Measurements from ENCODE around the gene ADAMTS14.

Gene ADAMTS14

DNA sequence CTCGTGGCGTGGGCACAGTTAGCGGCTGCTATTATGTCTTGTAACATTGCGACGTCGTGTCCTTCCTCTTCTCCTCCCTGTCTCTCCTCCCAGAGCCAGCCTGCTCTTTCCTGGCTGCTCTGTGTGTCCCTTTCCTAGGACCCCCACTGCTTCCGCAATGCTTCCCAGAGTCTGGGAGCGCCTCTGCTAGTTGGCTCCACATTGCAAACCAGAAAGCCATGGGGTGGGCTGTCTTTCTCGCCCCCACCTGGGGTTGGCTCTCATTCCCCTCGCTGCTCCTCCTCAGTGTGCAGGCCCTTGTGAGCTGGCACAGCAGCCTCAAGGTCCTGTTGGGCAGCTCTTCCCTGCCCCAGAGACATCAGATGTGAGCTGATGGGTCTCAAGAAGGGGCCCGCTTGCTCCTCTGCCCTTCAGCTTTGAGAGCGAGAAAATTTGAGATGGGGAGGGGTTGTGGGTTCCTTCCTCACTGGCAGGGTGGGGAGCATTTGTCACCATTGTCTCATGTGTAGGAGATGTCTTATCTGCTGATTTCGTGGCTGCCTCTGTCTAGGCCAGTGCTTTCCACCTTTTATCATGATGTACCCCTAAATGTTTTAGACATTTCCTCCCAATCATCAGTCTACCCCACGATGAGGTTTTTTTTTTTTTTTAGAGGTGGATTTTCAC, 3.3 kb downstream of the ADAMTS14 start:
- DNase-seq, result no peak

DNA sequence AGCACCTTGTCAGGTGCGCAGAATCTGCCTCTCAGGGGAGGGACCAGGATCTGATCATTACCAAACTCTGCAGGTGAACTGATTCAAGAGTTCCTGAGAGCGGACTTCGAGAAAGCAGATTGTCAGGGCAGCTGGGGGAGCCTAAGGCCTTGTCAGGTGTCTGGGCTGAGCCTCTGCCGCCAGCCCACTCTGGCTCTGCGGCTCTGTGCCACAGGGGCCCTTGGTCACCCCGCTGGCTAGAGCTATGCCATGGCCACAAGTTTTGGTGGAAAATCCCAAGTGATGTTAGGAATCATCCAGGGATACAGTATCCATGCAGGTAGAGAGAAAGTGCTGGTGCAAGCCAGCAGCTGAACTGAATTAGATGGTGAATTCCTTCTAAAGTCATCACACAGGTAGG, 4.2 kb downstream of the ADAMTS14 start:
- no peak for DNase-seq

DNA sequence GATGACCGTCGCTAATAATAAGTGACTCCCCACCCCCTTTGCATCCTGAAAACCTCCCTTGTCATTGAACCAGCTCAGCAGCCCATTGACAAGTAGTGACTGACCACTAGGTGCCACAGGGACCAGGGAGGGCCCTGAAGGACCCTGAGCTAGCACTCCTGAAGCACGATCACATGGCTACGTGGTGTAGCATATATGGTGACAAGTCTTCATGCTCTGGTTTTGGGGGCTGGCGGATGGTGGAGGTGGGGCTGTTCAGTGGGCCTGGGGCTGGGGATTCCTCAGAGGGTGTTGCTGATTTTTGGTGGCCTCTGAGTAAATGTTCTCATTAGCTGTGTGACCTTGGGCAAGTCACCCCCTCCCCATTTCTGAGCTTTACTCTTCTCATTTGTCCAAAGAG, 4.7 kb downstream of the ADAMTS14 start:
- DNase-seq, result no peak

DNA sequence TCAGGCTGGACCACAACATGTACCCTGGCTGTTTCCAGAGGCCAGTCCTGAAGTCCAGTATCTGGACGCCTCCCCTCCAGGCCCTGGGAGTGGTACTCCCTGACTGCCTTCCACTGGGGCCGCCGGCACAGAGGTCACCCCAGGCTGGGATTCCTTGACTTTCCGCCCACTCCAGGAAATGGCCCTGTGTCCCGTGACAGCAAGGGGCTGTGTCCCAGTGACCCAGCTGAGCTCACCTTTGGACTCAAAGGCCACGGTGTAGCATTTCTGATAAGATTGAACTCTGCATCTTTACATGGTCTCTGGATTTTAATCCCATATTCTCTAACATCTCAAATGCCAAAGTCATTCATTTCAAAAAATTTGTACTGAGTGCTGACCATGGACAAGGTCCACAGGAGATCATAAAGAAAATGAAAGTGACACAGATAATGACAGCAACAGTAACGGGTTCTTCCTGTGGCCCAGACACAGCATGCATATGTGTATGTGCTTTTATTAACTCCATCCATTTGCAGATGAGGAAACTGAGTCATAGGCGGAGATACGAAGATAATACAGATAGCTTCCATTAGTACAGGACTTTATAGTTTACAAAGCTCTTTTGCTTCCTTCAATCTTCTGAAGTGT, 5.4 kb downstream of the ADAMTS14 start:
- no peak for DNase-seq

DNA sequence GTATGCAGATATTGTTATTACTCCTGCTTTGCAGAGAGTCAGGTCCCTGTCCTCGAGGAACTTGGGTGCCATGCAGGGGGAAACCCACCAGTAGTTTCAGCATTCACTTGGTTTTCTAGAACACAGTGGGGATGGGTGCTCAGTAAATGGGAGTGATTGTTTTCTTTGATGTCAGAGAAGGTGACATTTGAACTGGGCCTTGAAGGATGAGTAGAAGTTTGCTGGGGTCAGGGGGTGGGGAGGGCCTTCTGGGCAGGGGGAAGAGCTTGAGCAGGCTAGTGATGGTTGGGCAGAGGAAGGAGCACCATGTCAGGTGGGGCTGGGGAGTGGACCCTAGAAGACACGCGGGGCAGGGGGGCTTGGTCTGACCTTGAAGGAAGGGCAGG, 5.9 kb downstream of the ADAMTS14 start:
- DNase-seq, result no peak

DNA sequence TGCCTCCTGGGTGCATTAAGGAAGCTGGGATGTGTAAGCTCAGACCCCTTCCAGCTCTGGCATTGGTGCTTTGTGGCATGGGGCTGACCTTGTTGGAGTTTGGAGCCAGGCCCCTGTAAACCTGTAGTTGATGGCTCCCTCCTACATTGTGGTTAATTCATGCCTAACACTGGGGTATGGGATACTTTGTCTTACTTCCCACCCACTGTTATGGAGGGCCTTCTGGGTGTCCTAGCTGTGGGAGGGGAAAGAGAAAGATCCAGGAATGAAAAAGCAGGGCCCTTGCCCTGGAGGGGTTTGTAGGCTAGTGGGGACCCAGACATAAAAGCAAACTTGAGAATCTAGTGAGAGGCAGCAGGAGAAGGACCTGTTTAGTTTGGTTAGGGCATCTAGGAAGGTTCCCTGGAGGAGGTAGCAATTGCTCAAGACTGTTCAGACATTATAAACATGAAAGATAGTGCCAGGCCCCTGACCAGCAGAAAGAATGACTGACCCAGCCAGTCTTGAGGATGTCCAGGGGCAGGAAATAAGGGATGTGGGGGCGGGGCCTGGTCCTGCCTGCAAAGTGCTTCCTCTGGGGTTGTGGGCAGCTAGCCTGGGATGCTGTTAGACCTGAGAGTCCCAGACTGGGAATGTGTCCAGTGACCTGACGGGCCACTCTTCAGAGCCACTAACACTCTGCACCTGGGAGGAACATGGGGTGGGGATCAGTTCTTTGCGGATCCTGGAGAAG, 6.6 kb downstream of the ADAMTS14 start:
- no peak for DNase-seq

DNA sequence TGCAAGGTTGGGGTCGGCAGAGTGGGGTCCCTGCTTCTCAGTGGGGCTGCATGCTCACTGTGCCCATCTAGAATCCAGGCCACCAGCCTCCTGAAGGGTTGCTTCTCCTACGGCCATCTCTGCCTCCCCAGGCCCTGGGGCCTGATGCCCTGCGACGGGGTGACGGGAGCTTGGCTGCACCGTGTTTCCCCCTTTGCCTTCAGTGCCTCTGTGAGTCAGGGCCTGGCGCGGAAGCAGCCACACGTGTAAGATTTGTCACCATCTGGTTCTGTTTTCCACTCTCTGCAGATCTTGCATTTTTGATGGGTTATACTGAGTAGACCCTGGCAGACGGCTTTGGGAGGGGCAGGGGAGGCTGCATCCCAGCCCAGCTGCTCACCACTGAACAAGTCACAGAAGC, 7.2 kb downstream of the ADAMTS14 start:
- no peak for DNase-seq

DNA sequence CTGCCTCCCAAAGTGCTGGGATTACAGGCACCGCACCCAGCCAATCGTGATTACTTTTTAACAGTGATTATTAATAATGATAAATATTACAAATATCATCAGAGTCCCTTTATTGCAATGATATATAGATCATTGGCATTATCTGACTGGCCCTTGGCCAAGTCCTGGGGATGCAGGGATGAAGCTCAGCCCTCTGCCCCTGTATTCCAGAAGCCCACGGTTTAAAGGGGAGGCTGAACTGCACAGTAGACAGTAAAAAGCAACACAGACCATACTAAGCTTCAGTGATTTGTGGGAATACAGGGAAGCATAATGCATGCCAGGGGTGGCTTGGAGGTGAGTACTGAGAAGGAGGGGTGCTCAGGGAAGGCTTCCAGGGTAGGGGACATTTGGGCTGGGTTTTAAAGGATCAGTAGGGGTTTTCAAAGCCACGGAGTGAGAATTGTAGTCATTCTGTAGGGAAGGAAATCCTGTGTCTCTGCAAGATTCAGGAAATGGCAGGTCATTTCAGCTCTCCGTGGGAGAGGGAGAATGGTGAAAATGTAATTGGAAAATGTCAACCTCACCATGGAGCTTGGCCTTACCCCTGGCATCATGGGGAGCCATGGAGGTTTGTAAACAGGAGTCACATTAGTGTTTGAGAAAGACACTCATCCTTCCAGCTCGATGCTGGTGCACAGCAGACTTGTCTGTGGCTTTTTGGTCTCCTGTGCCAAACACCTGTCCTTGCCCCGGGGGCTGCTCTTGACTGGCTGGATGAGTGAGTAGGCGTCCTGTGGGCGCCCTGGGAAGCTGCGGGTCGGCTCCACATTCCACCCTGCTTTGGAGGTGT, 8.8 kb downstream of the ADAMTS14 start:
- DNase-seq, result no peak

DNA sequence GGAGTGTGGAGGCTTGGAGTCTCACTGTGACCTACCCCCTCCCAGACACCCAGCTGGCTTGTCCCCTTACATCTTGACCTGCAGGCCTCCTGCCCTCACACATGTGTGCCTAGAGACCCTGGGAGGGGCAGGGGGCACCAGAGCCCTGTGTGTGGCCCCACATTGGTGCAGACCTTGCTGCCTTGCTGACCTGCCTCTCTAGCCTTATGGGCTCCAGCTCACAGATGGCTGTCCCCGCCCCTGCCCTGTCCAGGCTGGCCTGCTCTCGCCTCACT, 9.4 kb downstream of the ADAMTS14 start:
- no peak for DNase-seq

DNA sequence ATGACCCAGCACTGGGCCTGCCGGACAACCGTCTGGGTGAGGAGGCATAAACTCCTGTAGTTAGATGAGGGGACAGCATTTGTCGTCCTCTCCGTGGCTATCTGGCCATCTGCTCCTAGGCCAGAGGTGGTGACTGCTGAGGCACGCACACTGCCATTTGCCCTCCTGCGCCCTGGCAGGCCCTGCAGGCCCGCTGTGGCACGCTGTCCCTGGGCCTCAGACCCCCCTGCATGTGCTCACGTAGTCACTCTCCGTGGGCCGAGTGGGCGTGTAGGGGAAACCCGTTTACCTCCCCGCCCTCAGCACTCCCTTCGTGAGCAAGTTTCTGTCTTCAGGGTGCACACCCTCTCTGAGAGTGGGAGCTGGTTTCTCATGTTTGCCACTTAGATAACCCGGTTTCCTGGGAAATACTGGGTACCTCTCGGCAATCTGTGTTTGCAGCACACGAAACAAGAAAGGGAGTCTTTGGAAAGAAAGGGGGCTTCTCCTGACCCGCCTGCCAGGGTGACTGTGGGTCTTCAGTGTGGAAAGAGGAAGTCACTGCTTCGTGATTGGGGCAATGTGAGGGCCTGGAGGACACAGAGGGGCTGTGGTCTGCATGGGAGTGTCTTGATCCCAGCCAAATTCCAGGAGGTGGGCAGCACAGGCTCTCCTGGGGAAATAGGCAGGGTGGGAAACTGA, 10.8 kb downstream of the ADAMTS14 start:
- DNase-seq, result no peak

DNA sequence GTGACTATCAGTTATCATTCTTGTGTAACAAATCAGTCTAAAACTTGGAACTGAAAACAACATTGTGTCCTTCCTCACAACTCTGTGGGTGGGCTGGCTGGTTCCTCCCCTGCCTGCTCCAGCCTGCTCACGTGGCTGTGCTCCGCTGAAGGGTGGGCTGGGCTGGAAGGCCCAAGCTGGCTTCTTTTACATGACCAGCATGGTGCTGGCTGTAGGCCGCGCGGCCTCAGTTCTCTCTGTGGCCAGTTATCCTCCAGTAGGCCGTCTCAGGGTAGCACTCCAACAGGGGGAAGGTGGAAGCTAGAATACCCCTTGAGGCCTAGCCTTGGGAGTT, 11.3 kb downstream of the ADAMTS14 start:
- DNase-seq, result no peak

DNA sequence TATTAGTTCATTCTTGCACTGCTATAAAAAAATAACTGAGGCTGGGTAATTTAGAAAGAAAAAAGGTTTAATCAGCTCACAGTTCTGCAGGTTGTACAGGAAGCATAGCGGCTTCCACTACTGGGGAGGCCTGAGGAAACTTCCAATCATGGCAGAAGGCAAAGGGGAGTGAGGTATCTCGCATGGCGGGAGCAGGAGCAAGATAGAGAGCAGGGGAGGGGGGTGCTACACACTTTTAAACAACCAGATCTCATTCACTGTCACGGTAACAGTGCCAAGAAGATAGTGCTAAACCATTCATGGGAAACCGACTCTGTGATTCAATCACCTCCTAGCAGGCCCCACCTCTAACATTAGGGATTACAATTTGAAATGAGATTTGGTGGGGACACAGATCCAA, 11.6 kb downstream of the ADAMTS14 start:
- no peak for DNase-seq

DNA sequence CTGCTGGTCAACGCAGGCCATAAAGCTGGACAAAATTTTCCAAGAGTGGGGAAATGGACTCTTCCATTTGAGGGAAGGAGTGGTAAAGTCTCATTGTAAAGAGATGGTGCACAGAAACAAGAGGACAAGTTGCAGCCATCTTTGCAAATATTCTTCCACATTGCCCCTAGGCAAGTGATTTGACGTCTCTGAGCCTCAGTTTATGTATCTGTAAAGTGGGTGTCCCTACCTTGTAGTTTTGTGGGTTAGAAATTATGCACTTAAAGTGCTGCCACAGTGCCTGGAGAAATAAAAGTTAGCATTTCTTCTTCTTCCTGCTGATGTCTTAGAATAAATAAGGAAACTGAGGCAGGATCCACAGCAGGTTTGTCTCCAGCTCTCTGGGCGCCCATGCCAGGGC, 12.1 kb downstream of the ADAMTS14 start:
- no peak for DNase-seq

DNA sequence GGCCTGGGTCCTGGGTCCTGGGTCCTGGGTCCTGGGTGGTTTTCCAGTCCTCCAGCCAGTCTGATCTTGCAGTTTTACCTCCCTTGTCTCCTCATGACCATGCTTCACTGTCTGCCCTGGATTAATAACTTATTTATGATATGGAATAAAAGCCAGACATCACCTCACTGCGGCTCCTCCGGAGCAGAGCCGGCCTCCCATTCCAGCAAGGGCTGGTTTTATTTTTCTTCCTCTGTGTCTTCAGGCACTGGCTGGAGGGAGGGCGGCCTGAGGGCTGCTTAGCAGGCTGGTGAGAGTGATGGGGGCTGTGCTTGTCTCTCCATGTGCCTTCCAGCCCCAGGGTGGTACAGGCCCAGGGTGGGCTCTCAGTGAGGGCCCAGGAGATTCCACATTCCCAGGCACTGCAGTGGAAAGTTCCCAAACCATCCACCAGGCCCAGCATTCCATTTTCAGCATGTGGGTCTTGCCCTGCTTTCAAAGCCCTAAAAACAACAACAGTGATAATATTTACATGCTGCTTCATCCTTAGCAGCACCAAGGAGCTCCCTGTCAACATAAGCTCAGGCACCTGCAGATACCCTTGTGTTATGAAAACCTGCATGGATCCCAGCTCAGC, 12.6 kb downstream of the ADAMTS14 start:
- DNase-seq, result no peak

DNA sequence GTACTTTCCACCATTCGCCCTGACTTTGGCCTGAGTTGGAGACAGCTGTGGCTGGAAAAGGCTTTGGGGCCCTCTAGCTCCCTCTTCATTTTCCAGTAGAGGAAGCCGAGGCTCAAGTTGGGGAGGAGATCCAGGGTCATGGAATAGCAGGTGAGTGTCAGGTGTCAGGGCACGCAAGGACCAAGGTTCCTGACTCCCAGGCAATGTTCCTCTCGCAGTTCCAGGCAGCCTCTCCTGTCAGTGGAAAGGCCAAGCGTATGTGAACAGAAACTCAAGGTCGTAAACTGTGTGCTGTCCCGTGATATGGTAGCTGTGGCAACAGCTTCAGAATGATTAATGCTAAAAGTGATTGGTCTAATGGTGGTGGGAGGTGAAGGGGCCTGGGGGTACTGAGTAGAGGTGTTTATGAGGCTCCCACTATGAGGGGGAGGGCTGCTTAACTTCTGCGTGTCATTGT, 13.2 kb downstream of the ADAMTS14 start:
- DNase-seq, result no peak

DNA sequence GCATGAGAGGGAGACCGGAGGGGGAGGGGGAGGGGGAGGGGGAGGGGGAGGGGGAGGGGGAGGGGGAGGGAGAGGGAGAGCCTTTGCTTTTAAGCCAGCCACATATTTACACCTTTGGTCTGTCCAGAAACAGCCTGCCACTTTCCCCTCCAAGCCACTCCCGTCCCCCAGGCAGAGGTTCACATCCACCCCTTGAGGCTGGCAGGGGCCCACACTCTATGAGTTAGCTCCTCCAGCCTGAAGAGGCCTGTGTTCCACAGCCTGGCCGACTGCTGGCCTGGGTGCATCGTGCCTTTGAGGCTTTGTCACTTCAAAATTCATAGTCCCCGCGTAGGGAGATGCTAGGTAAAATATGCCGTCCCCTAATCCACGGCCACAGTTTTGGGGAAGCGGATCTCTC, 16.5 kb downstream of the ADAMTS14 start:
- no peak for DNase-seq

DNA sequence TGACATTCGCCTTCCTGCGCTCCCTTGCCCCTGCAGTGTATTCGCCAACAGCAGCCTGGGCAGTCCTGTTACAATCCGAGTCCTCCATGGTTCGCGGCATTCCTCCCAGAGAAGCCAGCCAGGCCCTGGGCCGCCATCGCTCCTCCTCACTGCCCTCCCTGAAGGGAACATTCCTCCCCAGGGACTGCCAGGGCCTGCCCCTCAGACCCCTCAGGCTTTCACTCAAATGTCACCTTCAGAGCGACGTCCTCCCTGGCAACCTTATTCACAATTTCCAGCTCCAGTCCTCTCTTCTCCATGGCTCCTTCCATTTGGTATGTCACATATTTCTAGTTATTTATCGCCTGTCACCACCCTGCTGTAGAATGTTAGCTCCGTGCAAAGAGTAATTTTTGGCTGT, 17.4 kb downstream of the ADAMTS14 start:
- DNase-seq, result no peak

DNA sequence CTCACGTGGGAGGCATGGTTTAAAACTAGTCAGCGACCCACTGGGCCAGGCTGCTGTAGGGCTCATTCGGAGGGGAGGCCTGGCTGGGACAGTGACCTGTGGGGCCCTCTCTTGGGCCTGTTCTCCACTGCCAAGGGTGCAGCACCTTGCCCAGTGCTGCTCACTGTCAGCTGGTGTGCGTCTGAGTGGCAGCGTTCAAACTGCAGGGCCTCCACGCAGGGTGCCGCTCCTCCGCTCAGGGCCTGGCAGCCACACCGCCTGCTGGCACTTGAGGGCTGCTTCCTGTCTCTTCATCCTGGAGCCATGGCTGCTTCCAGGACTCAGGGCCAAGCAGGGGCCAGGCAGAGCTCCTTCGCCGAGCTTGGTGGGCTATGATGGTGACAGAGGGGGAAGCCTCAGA, 18.3 kb downstream of the ADAMTS14 start:
- no peak for DNase-seq

DNA sequence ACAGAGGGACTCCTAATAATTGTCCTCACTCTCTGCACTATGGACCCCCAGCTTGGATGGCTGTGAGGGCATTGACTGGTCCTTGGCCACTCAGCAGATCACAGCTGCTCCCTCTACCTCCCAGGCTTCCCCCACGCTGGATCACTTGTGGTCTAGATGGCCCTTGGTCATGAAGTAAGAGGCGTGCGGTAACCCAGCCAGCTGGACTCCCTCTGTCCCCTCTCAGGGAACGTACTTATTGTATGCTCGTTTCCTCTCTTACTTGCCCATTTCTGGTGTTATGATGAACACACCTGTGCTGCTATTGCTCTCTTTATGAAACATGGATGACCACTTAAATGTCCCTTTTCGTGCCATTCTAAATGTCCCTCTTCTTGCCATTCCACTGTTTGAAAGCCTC, 19.3 kb downstream of the ADAMTS14 start:
- DNase-seq, result no peak

DNA sequence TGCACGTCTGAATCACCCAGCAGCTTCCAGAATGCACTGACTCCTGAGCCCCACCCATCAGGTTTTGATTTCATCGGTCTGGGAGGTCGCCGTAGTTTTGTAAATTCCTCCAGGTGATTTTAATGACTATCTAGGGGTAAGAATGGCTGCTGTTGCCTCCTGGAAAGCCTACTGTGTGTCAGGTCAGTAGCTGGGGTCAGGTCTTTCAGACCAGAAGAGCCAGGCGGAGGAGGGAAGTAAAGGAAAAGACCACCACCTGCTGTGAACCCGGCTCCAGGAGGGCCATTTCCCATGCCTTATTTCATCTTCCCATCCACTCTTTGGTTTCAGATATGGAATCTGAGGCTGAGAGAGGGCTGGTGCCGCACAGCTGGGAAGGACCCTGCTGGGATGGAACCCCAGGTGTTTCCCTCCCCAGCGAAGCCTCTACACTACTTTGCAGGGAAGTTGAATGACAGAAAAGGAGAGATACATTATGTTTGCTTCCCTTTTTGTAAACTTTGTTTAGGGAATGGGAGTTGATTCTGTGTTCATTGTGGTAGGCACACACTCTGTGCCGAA, 19.8 kb downstream of the ADAMTS14 start:
- no peak for DNase-seq

DNA sequence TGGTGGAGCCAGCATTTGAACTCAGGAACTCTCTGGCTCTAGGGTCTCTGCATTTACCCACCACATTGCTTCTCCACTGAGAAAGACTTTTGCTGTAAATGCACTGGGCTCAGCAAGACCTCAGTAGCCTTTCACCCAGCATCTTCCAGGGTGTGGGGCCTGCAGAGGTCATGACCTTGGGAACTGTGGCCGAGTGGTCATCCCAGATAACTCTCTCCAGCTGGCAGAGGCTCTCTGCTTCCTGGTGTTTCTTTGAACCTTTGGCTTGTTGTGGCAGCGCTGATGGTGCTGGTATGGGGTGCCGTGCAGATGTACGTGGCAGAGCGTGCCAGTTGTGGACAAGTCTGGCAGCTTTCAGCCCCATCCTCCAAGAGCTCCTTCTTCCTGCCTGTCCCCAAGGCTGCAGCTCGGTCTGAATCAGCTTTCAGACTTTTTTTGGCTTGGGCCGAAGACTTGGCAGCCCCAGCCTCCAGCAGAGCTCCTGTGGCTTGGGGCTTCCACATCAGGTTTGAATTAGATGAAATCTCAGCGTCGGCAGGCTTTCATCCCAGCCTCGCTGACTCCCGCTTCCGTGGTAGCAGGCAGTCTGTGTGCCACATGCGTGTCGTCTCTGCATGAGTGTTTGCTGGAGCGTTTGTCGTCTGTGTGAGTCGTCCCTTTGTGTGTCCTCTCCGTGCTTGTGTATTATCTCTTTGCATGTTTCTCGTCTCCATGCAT, 21.5 kb downstream of the ADAMTS14 start:
- DNase-seq, result no peak
